Large intestine (tissue), 3 donors: ENCODE data around the gene CDON. TPM values are rescaled to one million over a fixed set of nuclear protein-coding genes. Genes with fewer than 3 reads are reported as not detected.
"Not testable (repeated sequence)": the region's sequence is repeated elsewhere in the genome, so short reads cannot be mapped to it uniquely, and the experiment has no call there.

Experiments
- DNase-seq, 2 donors: peaks; one replicate each; pipeline versions ENCODE4 v3.0.0 to v3.0.0-alpha.2; 2013
- H3K27ac ChIP-seq: one replicate; pipeline ENCODE4 v1.5.1; 2013; ENCODE audit warnings: low read length
- H3K27me3 ChIP-seq: 2 replicates; pipeline ENCODE4 v1.6.1; 2013; ENCODE audit warnings: low read length; ENCODE audit not compliant: control insufficient read depth, insufficient read depth
- H3K36me3 ChIP-seq: 2 replicates; pipeline ENCODE4 v1.6.1; 2013; ENCODE audit warnings: low read length; ENCODE audit not compliant: control insufficient read depth, insufficient read depth
- H3K4me1 ChIP-seq: one replicate; pipeline ENCODE4 v1.6.1; 2013; ENCODE audit warnings: low read length; ENCODE audit not compliant: control insufficient read depth, insufficient read depth
- H3K4me3 ChIP-seq: one replicate; pipeline ENCODE4 v1.5.1; 2013; ENCODE audit warnings: low read length
- H3K9me3 ChIP-seq: one replicate; pipeline ENCODE4 v1.6.1; 2013; ENCODE audit warnings: mild to moderate bottlenecking, low read depth, low read length, moderate library complexity; ENCODE audit not compliant: control insufficient read depth
- WGBS: methylation state at CpG from one replicate; pipeline ENCODE4 v1.1.5; 2013; ENCODE audit warnings: low lambda C conversion rate; ENCODE audit not compliant: insufficient coverage; 5-methylcytosine and 5-hydroxymethylcytosine counted together
- polyA plus RNA-seq: library from polyadenylated mRNA; unstranded; fragments of 120-200 nt; gene quantifications from one replicate; pipeline ENCODE4 v1.2.1, GENCODE V29; 2013

Gene CDON
- polyA plus RNA-seq, 1 donor: 22.8 TPM

DNA sequence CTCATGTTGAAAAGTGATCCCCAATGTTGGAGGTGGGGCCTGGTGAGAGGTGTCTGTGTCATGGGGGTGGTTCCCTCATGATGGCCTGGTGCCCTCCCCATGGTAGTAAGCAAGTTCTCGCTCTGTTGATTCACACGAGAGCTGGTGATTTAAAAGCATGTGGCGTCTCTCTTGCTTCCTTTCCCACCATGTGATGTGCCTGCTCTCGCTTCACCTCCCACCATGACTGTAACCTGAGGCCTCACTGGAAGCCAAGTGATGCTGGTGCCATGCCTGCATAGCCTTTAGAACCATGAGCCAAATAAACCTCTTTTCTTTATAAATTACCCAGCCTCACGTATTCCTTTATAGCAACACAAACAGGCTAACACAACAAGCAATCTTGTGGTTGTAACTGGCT, 64.4 kb downstream of the CDON start:
- no CpG with 5 or more reads among the region's 5 CpGs for WGBS
- no peaks in the 10 kb centered on the region for H3K9me3 ChIP-seq
- H3K4me1 ChIP-seq: no peaks in the 10 kb centered on the region
- no peak for DNase-seq
- no peak overlapping the region for H3K27ac ChIP-seq
- peaks cover 25% of the 10 kb centered on the region for H3K36me3 ChIP-seq
- H3K4me3 ChIP-seq: no peak overlapping the region
- no peaks in the 10 kb centered on the region for H3K27me3 ChIP-seq

DNA sequence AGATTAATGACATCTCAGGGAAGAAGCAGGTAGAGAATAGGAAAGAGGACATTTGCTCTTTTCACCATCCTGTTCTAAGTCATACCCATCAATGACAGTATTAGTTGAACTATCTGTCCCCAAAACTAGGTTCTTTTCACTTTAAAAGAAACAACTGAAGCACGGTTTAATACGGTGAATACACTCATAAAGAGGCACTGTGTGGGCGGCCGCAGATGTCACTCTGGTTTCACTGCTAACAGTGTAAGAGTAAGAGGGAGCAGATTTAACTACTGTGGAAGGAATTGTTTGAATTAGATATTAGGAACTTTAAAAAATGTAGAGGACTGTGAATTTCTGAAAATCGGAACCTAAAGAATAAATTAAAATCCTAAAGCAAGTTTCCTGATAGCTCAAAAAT, 67.4 kb downstream of the CDON start:
- Histone ChIP-seq H3K9me3 (no peaks in the 10 kb centered on the region), H3K27me3 (no peaks in the 10 kb centered on the region), H3K4me3 (no peak overlapping the region), H3K27ac (no peak overlapping the region), H3K4me1 (no peaks in the 10 kb centered on the region), H3K36me3 (peaks cover 16% of the 10 kb centered on the region)
- DNase-seq: no peak
- 91% methylated on average over 3 of the region's 5 CpGs for WGBS

DNA sequence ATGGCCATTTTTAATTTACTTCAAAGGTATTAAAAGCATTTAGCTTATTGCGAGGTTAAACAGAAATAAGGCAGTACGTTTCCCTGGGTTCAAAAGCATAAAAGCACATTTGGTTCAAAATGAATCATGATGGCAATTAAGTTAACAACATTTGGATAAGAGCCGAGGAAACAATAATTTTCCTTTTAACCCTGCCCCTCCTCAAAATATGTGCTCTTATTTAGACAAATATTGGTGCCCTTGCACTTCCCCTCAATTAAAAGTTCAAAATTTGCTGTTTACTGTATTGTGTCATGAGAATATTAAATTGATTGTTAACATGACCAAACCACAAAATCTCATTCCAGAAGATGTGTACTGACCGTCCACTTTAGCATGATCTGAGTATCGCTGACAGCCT, 68.2 kb downstream of the CDON start:
- H3K4me3 ChIP-seq: no peak overlapping the region
- peaks cover 16% of the 10 kb centered on the region for H3K36me3 ChIP-seq
- 60% methylated on average over 1 of the region's 5 CpGs for WGBS
- no peaks in the 10 kb centered on the region for H3K27me3 ChIP-seq
- H3K9me3 ChIP-seq: no peaks in the 10 kb centered on the region
- no peak overlapping the region for H3K27ac ChIP-seq
- DNase-seq: no peak
- no peaks in the 10 kb centered on the region for H3K4me1 ChIP-seq

DNA sequence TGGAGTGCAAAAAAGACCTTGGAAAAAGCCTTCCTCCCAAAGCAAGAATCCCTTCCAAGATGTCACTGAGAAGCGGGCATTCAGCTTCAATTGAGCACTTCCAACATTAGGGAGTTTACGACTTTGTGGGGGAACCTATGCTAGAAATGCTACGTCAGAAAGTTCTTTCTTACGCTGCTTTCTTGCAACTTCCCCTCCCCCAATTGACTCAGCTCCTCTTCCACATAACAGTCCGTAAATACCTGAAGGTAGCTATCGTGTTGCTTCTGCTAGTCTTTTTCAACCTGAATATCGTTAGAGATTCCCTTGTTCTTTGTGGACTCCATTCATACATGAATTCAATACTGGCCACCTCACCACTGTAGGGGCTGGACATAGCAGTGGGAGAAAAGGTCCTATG, 69.8 kb downstream of the CDON start:
- Histone ChIP-seq H3K9me3 (no peaks in the 10 kb centered on the region), H3K27ac (no peak overlapping the region), H3K4me1 (no peaks in the 10 kb centered on the region), H3K27me3 (no peaks in the 10 kb centered on the region), H3K36me3 (peaks cover 9% of the 10 kb centered on the region), H3K4me3 (no peak overlapping the region)
- no peak for DNase-seq
- 100% methylated on average over 1 of the region's 7 CpGs for WGBS

DNA sequence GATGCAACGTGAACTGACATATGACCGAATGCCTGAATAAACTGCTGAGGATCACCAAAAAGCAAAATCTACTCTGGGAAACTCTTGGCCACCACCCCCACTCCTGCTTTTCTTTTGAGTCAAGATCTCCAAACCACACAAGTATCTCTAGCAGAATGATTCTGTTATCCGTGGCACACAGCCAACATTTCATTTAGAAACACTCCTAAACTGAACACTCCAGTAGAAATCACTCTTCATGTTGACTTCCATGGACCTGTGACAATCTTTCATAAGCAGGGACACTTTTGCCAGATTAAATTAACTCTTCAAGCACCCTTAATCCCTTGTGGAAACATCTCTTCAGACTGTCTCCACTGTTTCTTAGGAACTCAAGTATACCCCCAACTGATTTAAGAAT, 72.4 kb downstream of the CDON start:
- Histone ChIP-seq H3K27me3 (no peaks in the 10 kb centered on the region), H3K9me3 (no peaks in the 10 kb centered on the region), H3K4me3 (no peak overlapping the region), H3K27ac (no peak overlapping the region), H3K36me3 (peaks cover 6% of the 10 kb centered on the region), H3K4me1 (no peaks in the 10 kb centered on the region)
- no peak for DNase-seq
- WGBS: no CpG with 5 or more reads among the region's 3 CpGs

DNA sequence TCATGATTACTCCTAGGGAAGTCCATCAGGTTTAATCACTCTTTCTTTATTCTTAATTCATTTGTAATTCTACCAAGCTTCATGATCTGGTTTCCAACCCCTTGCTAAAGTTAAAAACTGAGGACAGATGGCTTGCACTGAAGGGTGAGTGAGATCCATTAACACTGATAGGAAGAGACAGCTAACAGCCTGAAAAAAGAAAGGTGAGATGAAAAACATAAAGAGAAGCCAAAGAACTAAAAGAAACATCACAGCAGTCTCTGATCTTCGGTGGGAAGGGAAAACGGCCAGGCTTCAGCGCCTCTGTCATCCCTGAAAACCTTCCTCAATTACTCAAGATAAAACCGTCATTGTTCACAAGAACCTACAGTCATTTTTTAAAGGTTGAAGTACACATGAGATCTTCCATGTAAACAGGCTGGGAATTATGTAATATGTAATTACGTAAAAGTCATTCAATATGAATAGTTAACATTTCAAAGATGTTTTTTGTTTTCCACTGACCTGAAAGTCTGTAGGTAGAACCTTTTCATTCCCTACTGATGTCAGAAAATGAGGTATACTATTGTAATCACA, 75.5 kb downstream of the CDON start:
- no peak for DNase-seq
- H3K27ac ChIP-seq: no peak overlapping the region
- H3K9me3 ChIP-seq: no peaks in the 10 kb centered on the region
- no peak overlapping the region for H3K4me3 ChIP-seq
- no peaks in the 10 kb centered on the region for H3K4me1 ChIP-seq
- no peaks in the 10 kb centered on the region for H3K27me3 ChIP-seq
- 20% methylated on average over 1 of the region's 5 CpGs for WGBS
- peaks cover 7% of the 10 kb centered on the region for H3K36me3 ChIP-seq

DNA sequence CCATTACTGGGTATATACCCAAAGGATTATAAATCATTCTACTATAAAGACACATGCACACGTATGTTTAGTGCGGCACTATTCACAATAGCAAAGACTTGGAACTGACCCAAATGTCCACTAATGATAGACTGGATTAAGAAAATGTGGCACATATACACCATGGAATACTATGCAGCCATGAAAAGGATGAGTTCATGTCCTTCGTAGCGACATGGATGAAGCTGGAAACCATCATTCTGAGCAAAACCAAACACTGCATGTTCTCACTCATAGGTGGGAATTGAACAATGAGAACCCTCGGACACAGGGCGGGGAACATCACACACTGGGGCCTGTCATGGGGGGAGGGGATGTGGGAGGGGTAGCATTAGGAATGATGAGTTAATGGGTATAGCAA, 76.7 kb downstream of the CDON start:
- not testable (repeated sequence) for H3K27me3 ChIP-seq, H3K9me3 ChIP-seq, DNase-seq, H3K36me3 ChIP-seq, H3K4me1 ChIP-seq, H3K27ac ChIP-seq, H3K4me3 ChIP-seq
- 100% methylated on average over 2 of the region's 6 CpGs for WGBS

DNA sequence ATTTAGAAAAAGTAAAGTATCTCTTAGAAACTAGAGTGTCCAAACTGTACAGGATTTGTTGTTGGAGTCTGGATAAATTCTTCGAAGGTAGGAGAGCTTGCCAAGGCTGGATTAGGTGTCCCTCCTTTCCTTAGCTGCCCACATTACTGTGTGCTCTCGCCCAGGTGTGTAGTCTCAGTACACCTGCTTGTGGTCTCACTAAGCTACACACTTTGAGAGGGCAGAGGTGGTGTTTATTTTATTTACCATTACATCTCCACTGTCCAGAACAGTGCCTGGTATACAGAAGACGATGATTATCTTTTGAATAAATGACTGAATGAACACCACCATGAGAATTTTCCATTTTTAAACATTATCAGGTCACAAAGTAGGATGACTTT, 80.3 kb downstream of the CDON start:
- Histone ChIP-seq H3K4me1 (peaks cover 14% of the 10 kb centered on the region), H3K27ac (no peak overlapping the region), H3K27me3 (no peaks in the 10 kb centered on the region), H3K9me3 (no peaks in the 10 kb centered on the region), H3K4me3 (no peak overlapping the region), H3K36me3 (peaks cover 16% of the 10 kb centered on the region)
- no peak for DNase-seq
- WGBS: no CpG with 5 or more reads among the region's 3 CpGs

DNA sequence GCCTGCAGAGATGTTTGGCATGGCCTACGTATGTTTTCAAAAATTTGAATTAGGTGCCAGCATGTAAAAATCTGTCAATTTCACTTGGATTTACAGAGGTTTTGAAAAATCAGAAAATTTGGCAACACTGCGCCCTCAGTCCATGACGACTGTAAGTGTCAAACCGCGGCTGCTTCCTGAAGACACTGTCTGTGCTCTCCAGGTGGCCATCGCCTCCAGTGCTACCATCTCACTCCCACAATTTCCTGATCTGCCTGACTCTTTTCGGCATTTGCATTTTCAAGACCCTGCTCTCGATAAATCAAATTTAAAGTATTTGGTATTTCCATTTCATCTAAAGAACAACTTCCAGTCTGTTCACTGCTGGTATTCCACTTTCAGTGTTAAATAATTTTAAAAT, 82.2 kb downstream of the CDON start:
- no peaks in the 10 kb centered on the region for H3K9me3 ChIP-seq
- no peak for DNase-seq
- H3K4me3 ChIP-seq: no peak overlapping the region
- peaks cover 16% of the 10 kb centered on the region for H3K36me3 ChIP-seq
- H3K27ac ChIP-seq: no peak overlapping the region
- 100% methylated on average over 1 of the region's 8 CpGs for WGBS
- H3K27me3 ChIP-seq: no peaks in the 10 kb centered on the region
- peaks cover 14% of the 10 kb centered on the region for H3K4me1 ChIP-seq

DNA sequence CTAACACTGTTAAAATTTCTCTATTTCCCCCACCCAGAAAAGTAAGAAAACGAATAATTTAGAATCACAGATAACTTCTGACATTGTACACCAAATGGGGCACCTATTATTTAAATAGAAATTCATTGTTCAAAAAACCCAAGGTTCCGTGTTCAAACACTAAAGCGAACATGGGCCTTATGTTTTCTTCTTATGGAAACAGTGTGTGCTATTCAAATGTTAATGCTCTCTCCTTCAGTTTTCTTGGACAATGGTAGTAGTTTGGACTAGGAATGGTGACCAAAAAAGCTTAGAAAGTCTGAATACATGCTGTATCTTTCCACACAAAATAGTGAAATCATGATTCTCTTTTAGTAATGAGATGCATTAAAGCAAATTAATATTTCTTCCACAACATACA, 83.2 kb downstream of the CDON start:
- 92% methylated on average over 2 of the region's 3 CpGs for WGBS
- H3K4me1 ChIP-seq: peaks cover 14% of the 10 kb centered on the region
- peaks cover 16% of the 10 kb centered on the region for H3K36me3 ChIP-seq
- no peaks in the 10 kb centered on the region for H3K9me3 ChIP-seq
- H3K4me3 ChIP-seq: no peak overlapping the region
- no peaks in the 10 kb centered on the region for H3K27me3 ChIP-seq
- DNase-seq: no peak
- H3K27ac ChIP-seq: no peak overlapping the region

DNA sequence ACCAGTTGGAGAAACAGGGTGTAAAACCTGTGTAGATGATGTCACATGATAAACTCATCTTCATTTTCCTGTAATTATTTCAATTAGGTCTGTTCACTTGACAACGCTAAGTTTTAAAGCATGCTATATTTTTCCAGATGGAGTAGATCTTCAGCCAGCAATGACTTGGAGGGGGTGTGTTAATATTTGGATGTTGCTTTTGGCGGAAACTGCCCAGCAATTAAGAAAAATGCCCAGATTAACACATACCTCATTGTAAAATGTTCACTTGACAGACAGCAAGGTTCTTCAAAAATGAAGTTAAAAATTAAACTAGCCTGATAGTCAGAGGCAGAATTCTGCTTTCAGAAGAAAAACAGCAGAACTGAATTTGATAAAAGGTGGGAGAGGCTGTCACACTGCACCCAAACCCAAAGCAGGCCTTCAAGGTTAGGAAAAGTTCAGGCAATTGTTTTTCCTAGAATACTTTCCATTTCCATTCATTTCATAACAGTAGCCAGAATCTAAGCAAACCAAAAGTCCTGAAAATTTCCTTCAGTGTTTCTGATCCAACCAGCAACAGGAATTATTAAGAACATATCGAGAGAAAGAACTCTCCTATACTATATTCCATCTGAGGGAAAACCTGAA, 83.8 kb downstream of the CDON start:
- Histone ChIP-seq H3K27ac (peak overlapping the region; percentile 32), H3K27me3 (no peaks in the 10 kb centered on the region), H3K36me3 (peaks cover 16% of the 10 kb centered on the region), H3K4me3 (no peak overlapping the region), H3K4me1 (peaks cover 14% of the 10 kb centered on the region), H3K9me3 (no peaks in the 10 kb centered on the region)
- WGBS: 0% methylated on average over 1 of the region's 3 CpGs
- peak in 1 of 2 donors; percentile 26 for DNase-seq
